Activated naive CD4-positive, alpha-beta T cell treated with anti-CD3 and anti-CD28 coated beads, Interleukin-2, amount 10 ng/mL, durations not matched to agents 5 hours and 36 hours (primary cell): Measurements from ENCODE around the gene HPSE2. TPM values are rescaled to one million over a fixed set of nuclear protein-coding genes. Genes with fewer than 3 reads are reported as not detected.

ENCODE experiments used
- microRNA-seq: library from miRNA; unstranded; fragments of <30 nt; microRNA quantifications from one replicate; pipeline ENCODE4 v1.2.0, GENCODE V29; 2022; ENCODE audit warnings: borderline microRNAs expressed, borderline replicate concordance
- total RNA-seq, 2 experiments: library from RNA; stranded (reverse); gene quantifications; one replicate each; pipeline ENCODE4 v1.2.3, GENCODE V29; 2021

The HPSE2 gene
- total RNA-seq = not detected

DNA sequence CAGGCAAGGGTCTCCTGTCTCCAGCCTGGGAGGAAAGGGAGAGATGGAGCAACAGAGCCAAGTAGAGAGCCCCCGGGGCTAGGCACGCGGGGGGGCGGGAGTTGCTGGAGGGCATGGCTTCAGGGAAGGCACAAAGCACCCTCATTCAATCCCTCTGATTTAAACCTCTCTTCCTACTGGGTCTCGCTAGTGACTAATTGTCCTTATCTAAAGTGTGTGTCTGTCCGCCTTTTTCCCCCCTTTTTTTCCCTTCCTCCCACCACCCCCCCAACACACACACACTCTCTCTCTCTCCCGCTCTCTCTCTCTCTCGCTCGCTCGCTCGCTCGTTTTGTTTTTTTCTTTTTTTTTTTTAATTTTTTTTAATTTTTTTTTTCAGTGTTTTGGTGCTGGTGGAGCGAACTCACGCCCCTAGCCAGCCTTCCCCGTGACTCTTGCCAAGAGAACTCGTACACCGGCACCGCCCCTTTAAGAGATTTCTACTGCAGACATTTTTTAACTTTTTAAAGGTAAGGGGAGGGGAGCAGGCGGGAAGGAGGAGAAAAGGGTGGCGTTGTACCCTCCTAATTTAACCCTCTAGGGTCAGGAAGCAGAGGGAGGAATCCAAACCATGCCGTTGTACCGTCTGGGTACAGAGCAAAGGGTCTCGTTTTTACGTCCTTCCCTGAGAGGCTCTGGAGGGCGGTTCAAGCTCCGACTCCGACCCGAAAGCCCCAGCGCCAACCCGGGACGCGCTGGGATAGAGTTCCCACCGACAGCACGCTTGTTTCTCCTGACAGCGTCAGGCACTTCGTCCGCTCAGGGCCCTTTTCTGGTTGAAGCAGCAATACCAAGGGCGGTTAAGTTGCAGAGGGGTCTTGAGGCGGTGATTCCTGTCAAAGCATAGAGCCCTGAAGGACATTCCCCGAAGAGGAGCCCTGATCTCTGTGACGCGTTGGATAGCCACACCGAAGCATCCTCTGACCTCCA lies at the start of gene HPSE2:
Gene HPSE2, minus strand, starts transcription at position 195 of the 969 bp plus-strand sequence.

DNA sequence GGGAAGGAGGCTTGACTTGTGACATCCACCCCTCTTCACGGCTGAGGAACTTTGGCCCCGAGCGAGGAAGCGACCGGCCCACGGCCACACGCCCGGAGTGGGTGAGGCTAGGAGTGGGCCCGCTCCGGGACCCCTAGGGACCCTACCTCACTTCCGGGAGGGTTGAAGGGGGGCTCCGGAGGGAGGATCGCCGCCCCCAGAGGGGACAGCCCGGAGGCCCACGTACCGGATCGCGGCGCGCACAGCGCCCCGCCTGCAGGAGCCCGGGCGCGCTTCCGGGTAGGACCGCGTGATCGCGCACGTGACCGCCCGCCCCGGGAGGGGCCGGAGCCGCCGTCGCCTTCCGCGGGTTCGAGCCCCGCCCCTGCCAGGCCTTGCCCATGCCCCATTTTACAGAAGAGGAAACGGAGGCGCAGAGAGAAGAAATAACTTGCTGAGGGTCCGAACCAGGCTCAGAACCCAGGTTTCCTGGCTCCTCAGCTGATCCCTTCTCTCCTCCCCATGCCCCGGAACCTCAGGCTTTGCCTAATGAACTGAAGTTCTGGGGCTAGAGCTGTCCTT lies 788.9 kb downstream of the HPSE2 start, which contains the start of gene HPS1:
Gene HPS1, minus strand, starts transcription at position 275 of the 561 bp plus-strand sequence. CDS start 3,695 bp downstream, outside the sequence.

DNA sequence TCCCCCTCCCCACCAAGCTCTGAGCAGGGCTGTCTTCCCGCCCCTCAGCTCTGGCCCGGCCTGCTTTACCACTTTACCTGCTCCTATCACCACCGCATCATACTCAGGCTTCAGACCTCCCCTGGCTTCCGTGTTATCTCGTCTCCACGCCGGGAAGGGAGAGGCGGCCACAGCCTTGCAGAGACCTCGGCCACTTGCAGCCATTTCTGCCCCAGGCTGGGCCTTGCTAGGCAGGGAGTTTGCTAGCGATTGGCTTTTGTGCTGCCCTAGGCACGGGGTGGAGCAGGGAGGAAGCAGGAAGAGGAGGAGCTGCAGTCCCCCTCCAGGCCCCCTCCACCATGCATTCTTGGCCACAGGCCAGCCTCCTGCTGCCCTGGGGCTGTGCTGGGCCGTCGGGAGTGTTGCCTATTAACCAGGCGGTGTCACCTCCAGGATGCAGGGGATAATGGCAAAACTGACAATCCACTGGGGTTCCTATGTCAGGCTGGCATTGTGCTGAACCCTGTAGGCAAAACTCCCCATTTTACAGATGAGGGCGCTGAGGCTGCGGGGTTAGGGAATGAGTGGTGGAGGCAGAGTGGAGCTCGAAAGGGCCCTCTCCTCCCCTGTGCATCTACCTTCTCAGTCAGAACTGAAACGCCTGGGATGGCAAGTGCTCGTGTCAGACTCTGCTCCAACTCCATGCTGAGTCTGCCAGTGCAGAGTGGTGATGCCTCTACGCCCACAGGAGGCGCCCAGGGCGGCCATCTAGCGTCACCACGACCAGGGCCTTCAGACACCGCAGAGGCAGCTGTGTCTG lies 820.5 kb downstream of the HPSE2 start, which contains the start of gene PYROXD2:
Gene PYROXD2, minus strand, starts transcription at position 251 of the 799 bp plus-strand sequence. Its CDS starts 47 bp downstream, at position 204.

Small RNAs within 50 kb of the gene (microRNA-seq; reads per million reads assigned to microRNA genes)
- gene MIR4685 (not detected), gene MIR6507 (not detected)

Other genes starting within 250 kb of the HPSE2 start
- 1 to 10 TPM; 1.0 to 1.2 TPM for gene CNNM1, start 93.5 kb upstream of the HPSE2 start, total RNA-seq
- gene GOT1, start 194.8 kb upstream of the HPSE2 start, total RNA-seq = 10 to 100 TPM; 22.2 to 24.5 TPM